RWPE2 (cell line): Measurements from ENCODE around the gene CORO2B.
A peak's percentile ranks its signal among the peaks of the same experiment; 100 is the strongest.
"Not testable (repeated sequence)": the region's sequence is repeated elsewhere in the genome, so short reads cannot be mapped to it uniquely, and the experiment has no call there.

ENCODE experiments used
- ATAC-seq: fragments of 200-7000 bp; cut with Tn5 transposase; 3 replicates; pipeline ENCODE4 v1.9.1; 2021; ENCODE audit warnings: low read depth
- DNase-seq: peaks from one replicate; pipeline ENCODE4 v3.0.0-alpha.2; 2020; ENCODE audit warnings: low spot score
- H3K27ac ChIP-seq: fragments of 450-650 bp; 2 replicates; pipeline ENCODE4 v1.5.1; 2017; ENCODE audit warnings: mild to moderate bottlenecking; ENCODE audit not compliant: poor library complexity, severe bottlenecking
- H3K27me3 ChIP-seq: fragments of 250-450 bp; sonication (Bioruptor Pico); 2 replicates; pipeline ENCODE4 v1.5.1; 2021; ENCODE audit warnings: mild to moderate bottlenecking, moderate library complexity; ENCODE audit not compliant: insufficient read depth, poor library complexity, severe bottlenecking
- H3K36me3 ChIP-seq: fragments of 250-450 bp; sonication (Bioruptor Pico); 2 replicates; pipeline ENCODE4 v1.5.1; 2020; ENCODE audit warnings: low read depth, mild to moderate bottlenecking, moderate library complexity
- H3K4me1 ChIP-seq: fragments of 250-450 bp; sonication (Bioruptor Pico); 2 replicates; pipeline ENCODE4 v1.5.1; 2021; ENCODE audit warnings: mild to moderate bottlenecking, moderate library complexity; ENCODE audit not compliant: insufficient read depth, poor library complexity, severe bottlenecking
- H3K4me3 ChIP-seq: fragments of 250-450 bp; sonication (Bioruptor Pico); 2 replicates; pipeline ENCODE4 v1.5.1; 2021; ENCODE audit warnings: mild to moderate bottlenecking, moderate library complexity; ENCODE audit not compliant: severe bottlenecking
- H3K9me3 ChIP-seq: fragments of 250-450 bp; sonication (Bioruptor Pico); 2 replicates; pipeline ENCODE4 v1.5.1; 2021; ENCODE audit warnings: mild to moderate bottlenecking, moderate library complexity; ENCODE audit not compliant: severe bottlenecking
- TF ChIP-seq, protein P1 (sequence below): fragments of 450-650 bp; IDR thresholded peaks from one replicate; pipeline ENCODE4 v1.5.1; 2017; ENCODE audit warnings: mild to moderate bottlenecking, moderate library complexity; ENCODE audit not compliant: poor library complexity, severe bottlenecking

Gene CORO2B

GRCh38 chr15:68602459-68603215 lies 23.8 kb downstream of the CORO2B start:
- Histone ChIP-seq H3K4me3 (no peak overlapping the region), H3K27me3 (no peaks in the 10 kb centered on the region), H3K27ac (no peak overlapping the region), H3K36me3 (no peaks in the 10 kb centered on the region), H3K4me1 (peaks cover 8% of the 10 kb centered on the region), H3K9me3 (no peaks in the 10 kb centered on the region)
- TF ChIP-seq, protein P1, sequence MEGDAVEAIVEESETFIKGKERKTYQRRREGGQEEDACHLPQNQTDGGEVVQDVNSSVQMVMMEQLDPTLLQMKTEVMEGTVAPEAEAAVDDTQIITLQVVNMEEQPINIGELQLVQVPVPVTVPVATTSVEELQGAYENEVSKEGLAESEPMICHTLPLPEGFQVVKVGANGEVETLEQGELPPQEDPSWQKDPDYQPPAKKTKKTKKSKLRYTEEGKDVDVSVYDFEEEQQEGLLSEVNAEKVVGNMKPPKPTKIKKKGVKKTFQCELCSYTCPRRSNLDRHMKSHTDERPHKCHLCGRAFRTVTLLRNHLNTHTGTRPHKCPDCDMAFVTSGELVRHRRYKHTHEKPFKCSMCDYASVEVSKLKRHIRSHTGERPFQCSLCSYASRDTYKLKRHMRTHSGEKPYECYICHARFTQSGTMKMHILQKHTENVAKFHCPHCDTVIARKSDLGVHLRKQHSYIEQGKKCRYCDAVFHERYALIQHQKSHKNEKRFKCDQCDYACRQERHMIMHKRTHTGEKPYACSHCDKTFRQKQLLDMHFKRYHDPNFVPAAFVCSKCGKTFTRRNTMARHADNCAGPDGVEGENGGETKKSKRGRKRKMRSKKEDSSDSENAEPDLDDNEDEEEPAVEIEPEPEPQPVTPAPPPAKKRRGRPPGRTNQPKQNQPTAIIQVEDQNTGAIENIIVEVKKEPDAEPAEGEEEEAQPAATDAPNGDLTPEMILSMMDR: no peak
- DNase-seq (no peak), ATAC-seq (no peak)

GRCh38 chr15:68603216-68603595 lies 24.4 kb downstream of the CORO2B start:
- Histone ChIP-seq H3K27ac (no peak overlapping the region), H3K4me1 (peaks cover 8% of the 10 kb centered on the region), H3K27me3 (no peaks in the 10 kb centered on the region), H3K9me3 (no peaks in the 10 kb centered on the region), H3K4me3 (no peak overlapping the region), H3K36me3 (no peaks in the 10 kb centered on the region)
- TF ChIP-seq, protein P1: no peak
- DNase-seq (no peak), ATAC-seq (no peak)

GRCh38 chr15:68603951-68604350 lies 25.2 kb downstream of the CORO2B start:
- Histone ChIP-seq H3K4me3 (no peak overlapping the region), H3K4me1 (peaks cover 8% of the 10 kb centered on the region), H3K9me3 (no peaks in the 10 kb centered on the region), H3K27ac (no peak overlapping the region), H3K36me3 (no peaks in the 10 kb centered on the region), H3K27me3 (no peaks in the 10 kb centered on the region)
- TF ChIP-seq, protein P1: no peak
- ATAC-seq (no peak), DNase-seq (no peak)

DNA sequence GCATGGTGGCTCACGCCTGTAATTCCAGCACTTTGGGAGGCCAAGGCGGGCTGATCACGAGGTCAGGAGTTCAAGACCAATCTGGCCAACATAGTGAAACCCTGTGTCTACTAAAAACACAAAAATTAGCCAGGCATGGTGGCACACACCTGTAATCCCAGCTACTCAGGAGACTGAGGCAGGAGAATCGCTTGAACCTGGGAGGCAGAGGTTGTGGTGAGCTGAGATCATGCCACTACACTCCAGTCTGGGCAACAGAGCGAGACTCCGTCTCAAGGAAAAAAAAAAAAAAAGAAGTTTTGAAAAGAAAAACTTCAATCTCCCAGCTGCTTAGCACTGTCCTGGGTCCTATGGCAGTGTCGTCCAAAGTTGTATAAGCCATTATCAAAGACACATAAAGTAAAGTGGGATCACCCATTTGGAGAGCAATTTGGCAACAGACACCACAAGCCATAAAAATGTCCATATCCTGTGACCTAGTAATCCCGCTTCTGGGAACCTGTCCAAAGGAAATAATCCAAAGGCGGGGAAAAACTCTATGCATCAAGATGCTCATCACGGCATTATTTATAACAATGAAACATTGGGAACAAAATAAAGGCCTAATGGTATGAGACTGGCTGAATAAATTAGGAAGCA lies 26.2 kb downstream of the CORO2B start:
- not testable (repeated sequence) for H3K4me3 ChIP-seq, H3K27ac ChIP-seq, H3K36me3 ChIP-seq, H3K9me3 ChIP-seq, DNase-seq, H3K27me3 ChIP-seq, H3K4me1 ChIP-seq
- peak; percentile 83 for ATAC-seq

- ATAC-seq (no peak), DNase-seq (no peak)
- H3K4me3 ChIP-seq: no peak overlapping the region
- H3K4me1 ChIP-seq: peaks cover 8% of the 10 kb centered on the region
- H3K27ac ChIP-seq: no peak overlapping the region
- H3K9me3 ChIP-seq: no peaks in the 10 kb centered on the region
- TF ChIP-seq, protein P1: no peak
- no peaks in the 10 kb centered on the region for H3K27me3 ChIP-seq
- no peaks in the 10 kb centered on the region for H3K36me3 ChIP-seq
These were observed 27.6 kb downstream of the CORO2B start for GRCh38 chr15:68606375-68606774.
